Measurements from ENCODE around the gene TDRD1. TPM values are rescaled to one million over a fixed set of nuclear protein-coding genes. Genes with fewer than 3 reads are reported as not detected.

TDRD1 gene
- total and polyA plus RNA-seq, 9 donors = 0.04 to 0.29 (median 0.06) TPM

DNA sequence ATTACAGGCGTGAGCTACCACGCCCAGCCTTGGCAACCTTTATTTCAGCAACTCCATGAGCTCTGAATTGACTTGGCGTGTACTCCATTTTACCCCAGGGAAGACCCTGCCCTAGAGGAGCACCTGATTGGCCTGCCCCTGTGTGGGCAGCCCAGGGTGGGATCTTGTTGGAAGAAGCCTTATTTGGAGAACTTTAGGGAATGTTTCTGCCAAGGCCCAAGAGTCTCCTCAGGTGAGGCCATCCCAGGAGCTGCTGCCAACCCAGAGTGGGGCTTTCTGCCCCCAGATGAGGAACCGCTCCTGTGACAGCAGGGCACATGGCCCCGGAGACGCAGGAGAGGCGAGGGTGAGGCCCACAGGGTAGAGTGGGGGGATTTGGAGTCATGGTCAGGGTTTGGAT is 101.9 kb downstream of the TDRD1 start:
- no peak for DNase-seq
- no peak overlapping the region for H3K27ac ChIP-seq (ENCODE audit: low read length)
- 64% methylated on average over 7 of the region's 7 CpGs for WGBS (ENCODE audit: insufficient coverage)
- no peaks in the 10 kb centered on the region for H3K4me1 ChIP-seq (ENCODE audit: control insufficient read depth, insufficient read depth, low read length)
- no peaks in the 10 kb centered on the region for H3K9me3 ChIP-seq (replicated peaks; ENCODE audit: control insufficient read depth, low read depth, low read length)
- peaks cover 3% of the 10 kb centered on the region for H3K27me3 ChIP-seq (ENCODE audit: control insufficient read depth, insufficient read depth, low read length)
- H3K36me3 ChIP-seq (ENCODE audit: control insufficient read depth, insufficient read depth, low read length) = no peaks in the 10 kb centered on the region
- H3K4me3 ChIP-seq (ENCODE audit: low read length) = no peak overlapping the region

DNA sequence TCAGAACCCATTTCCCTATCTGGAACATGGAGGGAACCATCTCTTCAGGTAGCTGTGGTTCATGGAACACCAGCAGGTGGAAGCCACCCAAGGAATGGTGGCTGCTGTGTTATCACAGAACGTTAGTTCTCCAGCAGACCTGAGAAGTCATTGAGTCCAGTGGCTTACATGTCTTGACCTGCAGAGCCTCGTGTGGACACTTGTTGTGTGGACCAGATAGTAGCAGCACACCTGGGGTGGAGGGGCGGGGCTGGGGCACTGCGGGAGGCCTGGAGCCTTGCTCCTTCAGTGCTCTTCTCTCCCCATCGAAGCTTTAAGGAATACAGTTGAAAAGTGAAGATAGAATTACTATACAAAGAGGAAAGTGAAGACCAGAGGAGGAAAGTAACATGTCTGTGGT is 102.3 kb downstream of the TDRD1 start:
- H3K9me3 ChIP-seq (replicated peaks; ENCODE audit: control insufficient read depth, low read depth, low read length) = no peaks in the 10 kb centered on the region
- no peaks in the 10 kb centered on the region for H3K4me1 ChIP-seq (ENCODE audit: control insufficient read depth, insufficient read depth, low read length)
- DNase-seq = no peak
- WGBS (ENCODE audit: insufficient coverage) = 54% methylated on average over 2 of the region's 5 CpGs
- no peaks in the 10 kb centered on the region for H3K36me3 ChIP-seq (ENCODE audit: control insufficient read depth, insufficient read depth, low read length)
- no peak overlapping the region for H3K4me3 ChIP-seq (ENCODE audit: low read length)
- H3K27me3 ChIP-seq (ENCODE audit: control insufficient read depth, insufficient read depth, low read length) = peaks cover 2% of the 10 kb centered on the region
- no peak overlapping the region for H3K27ac ChIP-seq (ENCODE audit: low read length)

Other genes with a start within 250 kb of the TDRD1 start
- gene ADRB1, start 135.5 kb upstream of the TDRD1 start, total RNA-seq = 0.09 TPM
- gene ADRB1, start 135.5 kb upstream of the TDRD1 start, polyA plus RNA-seq (ENCODE audit: insufficient read depth in 1 of 8, insufficient read length in 8 of 8, low replicate concordance in 1 of 8) = under 1 TPM in 7 of 8 donors, not detected in 1; 0.05 to 0.20 (median 0.07) TPM
- 13.3 TPM for gene CCDC186, start 5.2 kb upstream of the TDRD1 start, total RNA-seq
- 10 to 100 TPM in 6 of 8 donors, 1 to 10 TPM in 2; 7.4 to 14.2 (median 11.1) TPM for gene CCDC186, start 5.2 kb upstream of the TDRD1 start, polyA plus RNA-seq (ENCODE audit: insufficient read depth in 1 of 8, insufficient read length in 8 of 8, low replicate concordance in 1 of 8)
- 0.04 TPM for gene VWA2, start 59.9 kb downstream of the TDRD1 start, total RNA-seq
- gene VWA2, start 59.9 kb downstream of the TDRD1 start, polyA plus RNA-seq (ENCODE audit: insufficient read depth in 1 of 8, insufficient read length in 8 of 8, low replicate concordance in 1 of 8) = 1 to 10 TPM in 2 of 8 donors, under 1 TPM in 6; 0.11 to 4.1 (median 0.27) TPM
- 20.7 TPM for gene AFAP1L2, start 225.1 kb downstream of the TDRD1 start, total RNA-seq
- gene AFAP1L2, start 225.1 kb downstream of the TDRD1 start, polyA plus RNA-seq (ENCODE audit: insufficient read depth in 1 of 8, insufficient read length in 8 of 8, low replicate concordance in 1 of 8) = 10 to 100 TPM; 33.1 to 53.6 (median 39.5) TPM